HG03066 (cell line): ENCODE results near the gene IL1R1.

Source experiments
- ATAC-seq: cut with Tn5 transposase; IDR thresholded peaks from one replicate; pipeline ENCODE4 v1.9.1; 2021; ENCODE audit warnings: low read depth; ENCODE audit not compliant: unreplicated experiment

The IL1R1 gene

DNA sequence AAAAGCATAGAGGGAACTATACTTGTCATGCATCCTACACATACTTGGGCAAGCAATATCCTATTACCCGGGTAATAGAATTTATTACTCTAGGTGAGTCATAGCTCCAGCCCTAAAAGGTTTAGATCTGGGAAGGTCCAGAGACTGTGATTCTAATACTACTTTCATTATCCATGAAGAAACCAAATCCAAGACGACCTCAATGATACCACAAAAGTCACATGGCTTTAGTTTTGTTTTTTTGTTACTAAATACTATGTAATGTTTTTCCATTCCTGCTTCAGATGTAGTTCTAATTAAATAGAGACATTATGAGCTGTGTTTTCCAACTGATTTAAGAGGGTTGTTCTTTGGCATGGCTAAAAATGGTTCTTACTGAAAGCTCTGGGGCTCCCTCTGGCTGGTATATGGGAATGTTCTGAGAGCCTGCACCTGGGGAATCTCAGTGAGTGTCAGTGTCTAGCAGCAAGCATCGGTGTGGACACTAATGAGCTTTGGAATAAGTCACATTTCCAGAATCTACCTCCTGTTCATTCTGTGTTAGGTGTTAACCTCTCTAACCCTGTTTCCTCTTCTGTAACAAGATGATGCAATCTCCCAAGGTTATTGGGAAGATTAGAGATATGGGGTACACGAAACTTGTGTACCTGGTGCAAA, 23.8 kb downstream of the IL1R1 start:
- no peak for ATAC-seq

GRCh38 chr2:102168026-102168771, 25.7 kb downstream of the IL1R1 start:
- no peak for ATAC-seq

DNA sequence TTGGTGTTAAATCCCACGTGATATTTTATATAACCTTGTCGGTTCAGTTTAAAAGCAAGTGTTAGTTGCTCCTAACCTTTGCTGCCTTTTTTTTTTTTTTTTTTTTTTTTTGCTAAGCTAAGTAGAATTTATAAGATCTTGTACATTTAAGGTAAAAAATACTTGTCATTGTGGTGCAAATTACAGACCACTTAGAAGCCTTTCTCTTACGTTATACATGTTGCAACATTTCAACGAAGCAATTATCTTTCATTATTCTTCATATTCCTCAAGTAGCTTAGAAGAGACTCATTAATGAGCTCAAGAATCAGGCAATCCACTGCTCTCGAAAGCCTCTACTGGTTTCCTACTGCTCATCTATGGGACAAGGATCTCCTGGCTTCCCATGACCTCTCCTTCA, 29.4 kb downstream of the IL1R1 start:
- ATAC-seq, result no peak

- no peak for ATAC-seq
Measured at GRCh38 chr2:102172745-102173144, 30.2 kb downstream of the IL1R1 start.

- no peak for ATAC-seq
Measured at GRCh38 chr2:102176172-102176571, 33.6 kb downstream of the IL1R1 start.

GRCh38 chr2:102177814-102178478, 35.4 kb downstream of the IL1R1 start:
- ATAC-seq, result no peak

DNA sequence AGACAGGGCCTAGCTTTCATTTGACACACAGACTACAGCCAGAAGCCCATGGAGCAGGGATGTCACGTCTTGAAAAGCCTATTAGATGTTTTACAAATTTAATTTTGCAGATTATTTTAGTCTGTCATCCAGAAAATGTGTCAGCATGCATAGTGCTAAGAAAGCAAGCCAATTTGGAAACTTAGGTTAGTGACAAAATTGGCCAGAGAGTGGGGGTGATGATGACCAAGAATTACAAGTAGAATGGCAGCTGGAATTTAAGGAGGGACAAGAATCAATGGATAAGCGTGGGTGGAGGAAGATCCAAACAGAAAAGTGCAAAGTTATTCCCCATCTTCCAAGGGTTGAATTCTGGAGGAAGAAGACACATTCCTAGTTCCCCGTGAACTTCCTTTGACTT, 36.5 kb downstream of the IL1R1 start:
- ATAC-seq, result no peak

GRCh38 chr2:102179788-102180686, 37.5 kb downstream of the IL1R1 start:
- no peak for ATAC-seq

- ATAC-seq, result no peak
Measured at GRCh38 chr2:102180687-102180999, 38.1 kb downstream of the IL1R1 start.

GRCh38 chr2:102181376-102181775, 38.8 kb downstream of the IL1R1 start:
- no peak for ATAC-seq

- no peak for ATAC-seq
Measured at GRCh38 chr2:102181919-102182635, 39.5 kb downstream of the IL1R1 start.

- no peak for ATAC-seq
Measured at GRCh38 chr2:102184018-102184417, 41.5 kb downstream of the IL1R1 start.

- no peak for ATAC-seq
Measured at GRCh38 chr2:102184568-102184967, 42.0 kb downstream of the IL1R1 start.

- ATAC-seq, result no peak
Measured at GRCh38 chr2:102185347-102185746, 42.8 kb downstream of the IL1R1 start.

GRCh38 chr2:102186791-102187495, 44.4 kb downstream of the IL1R1 start, which contains the start of gene IL1RL2:
Gene IL1RL2, plus strand, starts transcription at chr2:102187023. Its CDS starts 845 bp downstream, at chr2:102187868.
- no peak for ATAC-seq

DNA sequence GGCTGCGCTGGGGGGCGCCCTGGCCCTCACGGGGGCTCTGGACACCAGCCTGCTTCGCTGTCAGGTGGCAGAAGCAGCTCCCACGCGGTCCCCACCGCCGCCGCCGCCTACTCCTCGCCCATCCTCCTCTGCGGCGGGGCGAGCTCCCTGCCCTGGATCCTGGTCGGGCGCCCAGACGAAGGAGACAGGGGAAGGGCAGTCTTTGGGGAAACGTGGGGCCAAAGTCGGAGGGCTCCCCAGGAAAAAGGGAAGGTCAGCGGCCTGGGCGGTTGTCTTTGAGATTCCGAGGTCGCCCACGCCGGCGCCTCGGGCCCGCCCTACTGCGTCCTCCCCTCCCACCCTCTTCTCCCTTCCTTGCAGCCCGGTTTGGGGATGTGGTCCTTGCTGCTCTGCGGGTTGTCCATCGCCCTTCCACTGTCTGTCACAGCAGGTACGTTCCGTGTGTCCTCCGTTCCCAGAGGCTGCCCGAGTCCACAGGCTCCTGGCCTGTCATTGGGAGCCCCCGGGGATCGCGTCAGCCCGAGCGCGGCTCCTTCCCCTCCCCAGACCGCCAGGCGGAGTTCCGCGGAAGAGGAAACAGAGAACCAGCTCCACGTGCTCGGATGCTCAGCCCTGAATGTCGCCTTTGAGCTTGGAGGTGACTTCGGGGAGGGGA, 45.1 kb downstream of the IL1R1 start:
- no peak for ATAC-seq

GRCh38 chr2:102190430-102191107, 48.0 kb downstream of the IL1R1 start:
- ATAC-seq, result no peak

- ATAC-seq, result no peak
Measured at GRCh38 chr2:102191501-102191900, 49.0 kb downstream of the IL1R1 start.
